ENCODE measurements around the gene MTA3.

MTA3 gene

DNA sequence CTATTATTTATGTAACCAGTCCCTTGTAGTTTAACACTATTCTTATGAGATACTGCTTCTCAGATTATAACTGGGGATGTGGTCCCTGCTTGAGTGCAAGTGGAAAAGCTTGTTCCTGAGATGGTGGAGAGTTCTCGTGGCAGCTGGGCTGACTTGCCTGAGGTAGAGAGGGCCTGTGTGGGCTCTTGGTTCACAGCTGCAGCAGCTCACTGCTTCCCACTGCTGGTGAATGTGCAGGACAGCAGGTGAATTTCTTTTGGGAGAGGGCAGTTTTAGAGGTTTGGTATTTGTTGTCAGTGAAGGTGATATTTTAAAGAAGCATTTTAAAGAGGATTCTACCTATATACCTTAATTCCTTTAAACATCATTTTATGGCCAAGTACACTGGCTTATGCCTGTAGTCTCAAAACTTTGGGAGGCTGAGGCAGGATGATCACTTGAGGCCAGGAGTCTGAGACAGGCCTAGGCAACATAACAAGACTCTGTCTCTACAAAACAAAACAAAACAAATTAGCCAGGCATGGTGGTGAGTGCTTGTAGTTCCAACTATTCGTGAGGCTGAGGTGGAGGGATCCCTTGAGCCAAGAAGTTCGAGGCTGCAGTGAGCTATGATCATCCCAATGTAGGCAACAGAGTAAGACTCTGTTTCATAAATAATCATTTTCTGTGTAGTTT lies 94.8 kb downstream of the MTA3 start:
- H3K4me3 ChIP-seq (ENCODE audit: low read depth, low read length) = no peak overlapping the region
- TF ChIP-seq, protein P1, sequence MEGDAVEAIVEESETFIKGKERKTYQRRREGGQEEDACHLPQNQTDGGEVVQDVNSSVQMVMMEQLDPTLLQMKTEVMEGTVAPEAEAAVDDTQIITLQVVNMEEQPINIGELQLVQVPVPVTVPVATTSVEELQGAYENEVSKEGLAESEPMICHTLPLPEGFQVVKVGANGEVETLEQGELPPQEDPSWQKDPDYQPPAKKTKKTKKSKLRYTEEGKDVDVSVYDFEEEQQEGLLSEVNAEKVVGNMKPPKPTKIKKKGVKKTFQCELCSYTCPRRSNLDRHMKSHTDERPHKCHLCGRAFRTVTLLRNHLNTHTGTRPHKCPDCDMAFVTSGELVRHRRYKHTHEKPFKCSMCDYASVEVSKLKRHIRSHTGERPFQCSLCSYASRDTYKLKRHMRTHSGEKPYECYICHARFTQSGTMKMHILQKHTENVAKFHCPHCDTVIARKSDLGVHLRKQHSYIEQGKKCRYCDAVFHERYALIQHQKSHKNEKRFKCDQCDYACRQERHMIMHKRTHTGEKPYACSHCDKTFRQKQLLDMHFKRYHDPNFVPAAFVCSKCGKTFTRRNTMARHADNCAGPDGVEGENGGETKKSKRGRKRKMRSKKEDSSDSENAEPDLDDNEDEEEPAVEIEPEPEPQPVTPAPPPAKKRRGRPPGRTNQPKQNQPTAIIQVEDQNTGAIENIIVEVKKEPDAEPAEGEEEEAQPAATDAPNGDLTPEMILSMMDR (IDR thresholded peaks at IDR 0.05; ENCODE audit: borderline replicate concordance, insufficient read depth, low read depth, low read length) = peak; percentile 99

DNA sequence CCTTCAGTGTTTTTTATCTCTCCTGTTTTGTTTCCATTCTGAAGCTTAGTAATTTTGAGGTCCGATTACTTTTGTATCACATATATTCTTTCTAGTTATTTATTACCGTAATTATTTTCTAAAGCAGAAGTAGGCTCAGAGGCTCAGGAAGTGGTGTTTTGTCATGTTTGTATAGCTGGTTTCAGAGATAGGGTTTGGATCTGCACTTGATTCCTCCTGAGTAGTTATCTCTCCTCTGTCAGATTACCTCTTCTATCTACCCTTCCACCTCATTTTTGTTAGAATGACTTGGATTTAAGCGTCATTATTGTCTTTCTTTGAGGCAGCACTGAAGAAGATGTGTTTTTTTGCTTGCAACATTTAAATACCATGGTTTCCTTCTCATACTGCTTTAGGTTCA lies 95.4 kb downstream of the MTA3 start:
- H3K4me3 ChIP-seq (ENCODE audit: low read depth, low read length) = no peak overlapping the region
- TF ChIP-seq, protein P1 (IDR thresholded peaks at IDR 0.05; ENCODE audit: borderline replicate concordance, insufficient read depth, low read depth, low read length) = no peak

DNA sequence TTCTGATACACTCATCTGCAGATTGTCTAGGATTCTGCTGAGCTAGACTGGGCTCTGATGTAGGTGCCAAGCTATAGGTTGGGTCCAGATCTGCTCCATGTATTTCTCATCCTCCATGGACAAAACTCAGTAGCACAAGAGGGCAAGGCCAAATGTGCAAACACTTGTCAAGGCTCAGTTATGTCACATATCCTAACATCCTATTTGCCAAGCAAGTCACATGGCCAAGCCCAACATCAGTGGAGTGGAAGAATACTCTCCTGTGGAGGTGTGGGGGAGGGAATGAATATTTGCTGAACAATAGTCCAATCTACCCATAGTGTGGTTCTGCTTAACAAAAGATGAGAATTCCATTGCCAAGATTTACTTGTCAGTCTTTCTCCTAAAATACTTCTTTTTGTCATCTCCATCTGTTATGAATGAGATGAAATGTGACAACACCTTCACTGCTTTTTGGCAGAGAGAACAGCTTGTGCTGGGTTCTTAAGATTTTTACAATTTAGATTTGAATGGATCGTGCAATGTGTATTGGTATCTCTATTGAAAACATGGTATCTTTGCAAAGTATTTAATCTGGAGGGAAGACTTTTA lies 105.7 kb downstream of the MTA3 start:
- TF ChIP-seq, protein P1 (IDR thresholded peaks at IDR 0.05; ENCODE audit: borderline replicate concordance, insufficient read depth, low read depth, low read length) = no peak

DNA sequence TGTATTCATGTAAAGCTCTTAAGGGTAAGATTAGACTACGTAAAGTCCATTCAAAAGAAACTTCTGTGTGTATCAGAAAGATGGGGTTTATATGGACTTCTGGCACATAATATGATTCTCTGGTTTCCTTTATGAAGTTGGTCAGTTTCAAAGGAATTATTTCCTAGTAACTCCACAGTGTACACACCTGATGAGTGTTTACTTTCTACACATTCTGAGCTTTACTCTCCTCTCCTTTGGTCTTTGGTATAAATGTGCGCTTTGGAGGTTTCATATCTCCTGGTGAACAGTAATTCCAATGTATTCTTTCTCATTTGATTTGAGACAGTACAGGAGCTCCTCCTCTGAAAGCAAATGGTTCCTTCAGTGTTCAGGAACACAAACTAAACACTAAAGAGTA lies 107.4 kb downstream of the MTA3 start:
- H3K4me3 ChIP-seq (ENCODE audit: low read depth, low read length) = no peak overlapping the region

More for the DNA sequence above, 105.7 kb downstream of the MTA3 start:
- no peak overlapping the region for H3K4me3 ChIP-seq (ENCODE audit: low read depth, low read length)

GRCh38 chr2:42685303-42685702 lies 116.9 kb downstream of the MTA3 start:
- H3K4me3 ChIP-seq (ENCODE audit: low read depth, low read length) = no peak overlapping the region
- TF ChIP-seq, protein P1 (IDR thresholded peaks at IDR 0.05; ENCODE audit: borderline replicate concordance, insufficient read depth, low read depth, low read length) = no peak

More for the DNA sequence above, 107.4 kb downstream of the MTA3 start:
- TF ChIP-seq, protein P1 (IDR thresholded peaks at IDR 0.05; ENCODE audit: borderline replicate concordance, insufficient read depth, low read depth, low read length) = no peak

DNA sequence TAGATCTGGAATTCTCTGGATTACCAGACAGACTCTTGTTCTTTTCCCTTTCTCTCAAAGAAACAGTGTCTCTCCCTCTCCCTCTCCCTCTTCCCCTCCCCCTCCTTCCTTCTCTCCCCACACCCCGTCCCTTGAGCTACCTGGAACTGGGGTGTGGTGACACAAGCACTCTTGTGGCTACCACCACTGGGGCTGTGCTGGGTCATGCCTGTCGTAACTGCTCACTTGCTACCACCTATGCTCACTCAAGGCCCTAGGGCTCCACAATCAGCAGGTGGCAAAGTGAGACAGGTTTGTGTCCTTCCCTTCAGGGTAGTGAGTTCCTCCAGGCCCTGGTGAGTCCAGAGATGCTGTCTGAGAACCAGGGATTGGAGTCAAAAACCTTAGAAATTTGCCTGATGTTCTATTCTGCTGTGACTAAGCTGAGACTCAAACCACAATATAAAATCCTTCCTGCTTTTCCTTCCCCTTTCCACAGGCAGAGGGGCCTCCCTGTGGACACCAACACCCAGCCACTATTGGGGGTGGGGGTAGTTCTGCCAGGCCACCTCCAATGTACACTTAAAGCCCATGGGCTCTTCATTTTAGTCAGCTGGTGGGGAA lies 124.7 kb downstream of the MTA3 start:
- H3K4me3 ChIP-seq (ENCODE audit: low read depth, low read length) = no peak overlapping the region
- TF ChIP-seq, protein P1 (IDR thresholded peaks at IDR 0.05; ENCODE audit: borderline replicate concordance, insufficient read depth, low read depth, low read length) = no peak

Data from GM12875 (cell line).